DOHH2 (cell line): ENCODE data around the gene SIRT3.
"Not testable (repeated sequence)": the region's sequence is repeated elsewhere in the genome, so short reads cannot be mapped to it uniquely, and the experiment has no call there.

Experiments
- H3F3A ChIP-seq: fragments of 200-600 bp; sonication (generic), shearing (Covaris generic); 2 replicates; pipeline ENCODE4 v1.6.0; 2016; ENCODE audit warnings: antibody characterized with exemption, mild to moderate bottlenecking; ENCODE audit not compliant: control insufficient read depth, insufficient read depth
- H3K27ac ChIP-seq: fragments of 200-600 bp; sonication (generic); 2 replicates; pipeline ENCODE4 v1.5.1; 2014; ENCODE audit warnings: low read depth, mild to moderate bottlenecking, low read length, moderate library complexity
- H3K27me3 ChIP-seq: fragments of 200-600 bp; sonication (generic); 2 replicates; pipeline ENCODE4 v1.6.1; 2014; ENCODE audit warnings: mild to moderate bottlenecking, low read length, mixed read lengths; ENCODE audit not compliant: control insufficient read depth
- H3K36me3 ChIP-seq: fragments of 200-600 bp; sonication (generic); 2 replicates; pipeline ENCODE4 v1.6.1; 2014; ENCODE audit warnings: mild to moderate bottlenecking, low read length, moderate library complexity, mixed read lengths; ENCODE audit not compliant: control insufficient read depth
- H3K4me1 ChIP-seq: fragments of 200-600 bp; sonication (generic); 2 replicates; pipeline ENCODE4 v1.6.1; 2014; ENCODE audit warnings: mild to moderate bottlenecking, low read length, mixed read lengths; ENCODE audit not compliant: control insufficient read depth
- H3K4me2 ChIP-seq: fragments of 200-600 bp; sonication (generic); 2 replicates; pipeline ENCODE4 v1.6.0; 2014; ENCODE audit warnings: mild to moderate bottlenecking, low read length, moderate library complexity
- H3K4me3 ChIP-seq: fragments of 200-600 bp; sonication (generic); 2 replicates; pipeline ENCODE4 v1.5.1; 2014; ENCODE audit warnings: mild to moderate bottlenecking, low read length, mixed read lengths
- H3K79me2 ChIP-seq: fragments of 200-600 bp; sonication (generic); 2 replicates; pipeline ENCODE4 v1.6.1; 2014; ENCODE audit warnings: mild to moderate bottlenecking, low read length, mixed read lengths; ENCODE audit not compliant: control insufficient read depth
- H3K9me2 ChIP-seq: fragments of 200-600 bp; sonication (generic); replicated peaks from 2 replicates; pipeline ENCODE4 v1.6.1; 2014; ENCODE audit warnings: mild to moderate bottlenecking, low read length, mixed read lengths; ENCODE audit not compliant: control insufficient read depth
- H3K9me3 ChIP-seq: fragments of 200-600 bp; sonication (generic); 2 replicates; pipeline ENCODE4 v1.6.1; 2014; ENCODE audit warnings: antibody characterized with exemption, low read length, mixed read lengths; ENCODE audit not compliant: control insufficient read depth, insufficient read depth
- H4K20me1 ChIP-seq: fragments of 200-600 bp; sonication (generic); 2 replicates; pipeline ENCODE4 v1.6.0; 2014; ENCODE audit warnings: low read depth, mild to moderate bottlenecking, antibody characterized with exemption, low read length, moderate library complexity; ENCODE audit not compliant: control insufficient read depth, insufficient read depth
- EZH2phosphoT487 ChIP-seq: fragments of 200-600 bp; sonication (generic); IDR thresholded peaks from 2 replicates; pipeline ENCODE4 v1.6.1; 2017; ENCODE audit warnings: borderline replicate concordance, mild to moderate bottlenecking, antibody characterized with exemption, low read length, moderate library complexity, mixed read lengths
- TF ChIP-seq, protein P1 (sequence below): fragments of 200-600 bp; sonication (generic); IDR thresholded peaks from one replicate; pipeline ENCODE4 v1.5.1; 2014; ENCODE audit warnings: antibody characterized with exemption, mild to moderate bottlenecking, low read depth, low read length; ENCODE audit not compliant: poor library complexity, severe bottlenecking

SIRT3 gene

DNA sequence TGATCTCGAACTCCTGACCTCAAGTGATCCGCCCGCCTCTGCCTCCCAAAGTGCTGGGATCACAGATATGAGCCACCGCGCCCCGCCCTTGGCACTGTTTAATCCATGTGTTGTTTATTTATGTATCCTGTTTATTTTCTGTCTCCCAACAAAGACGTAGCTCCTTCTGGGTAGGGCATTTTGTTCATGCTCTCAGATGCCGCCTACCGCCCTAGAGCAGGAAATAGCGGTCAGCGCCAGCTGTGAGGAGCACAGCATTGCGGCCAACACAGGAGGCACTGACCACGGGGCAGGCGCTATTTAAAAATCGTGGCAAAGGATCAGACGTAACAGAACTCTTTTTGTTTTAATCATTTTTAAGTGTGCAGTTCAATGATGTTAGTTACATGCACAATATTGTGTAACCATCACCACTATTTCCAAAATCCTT, 32.6 kb upstream of the SIRT3 start:
- H3K79me2 ChIP-seq, H3K36me3 ChIP-seq, H3K9me2 ChIP-seq, H3K9me3 ChIP-seq, H4K20me1 ChIP-seq, H3K27me3 ChIP-seq: not testable (repeated sequence)
- TF ChIP-seq, protein P1, sequence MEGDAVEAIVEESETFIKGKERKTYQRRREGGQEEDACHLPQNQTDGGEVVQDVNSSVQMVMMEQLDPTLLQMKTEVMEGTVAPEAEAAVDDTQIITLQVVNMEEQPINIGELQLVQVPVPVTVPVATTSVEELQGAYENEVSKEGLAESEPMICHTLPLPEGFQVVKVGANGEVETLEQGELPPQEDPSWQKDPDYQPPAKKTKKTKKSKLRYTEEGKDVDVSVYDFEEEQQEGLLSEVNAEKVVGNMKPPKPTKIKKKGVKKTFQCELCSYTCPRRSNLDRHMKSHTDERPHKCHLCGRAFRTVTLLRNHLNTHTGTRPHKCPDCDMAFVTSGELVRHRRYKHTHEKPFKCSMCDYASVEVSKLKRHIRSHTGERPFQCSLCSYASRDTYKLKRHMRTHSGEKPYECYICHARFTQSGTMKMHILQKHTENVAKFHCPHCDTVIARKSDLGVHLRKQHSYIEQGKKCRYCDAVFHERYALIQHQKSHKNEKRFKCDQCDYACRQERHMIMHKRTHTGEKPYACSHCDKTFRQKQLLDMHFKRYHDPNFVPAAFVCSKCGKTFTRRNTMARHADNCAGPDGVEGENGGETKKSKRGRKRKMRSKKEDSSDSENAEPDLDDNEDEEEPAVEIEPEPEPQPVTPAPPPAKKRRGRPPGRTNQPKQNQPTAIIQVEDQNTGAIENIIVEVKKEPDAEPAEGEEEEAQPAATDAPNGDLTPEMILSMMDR: peak; percentile 36
- Histone ChIP-seq H3K27ac (peak overlapping the region; percentile 92), H3K4me2 (peak overlapping the region; percentile 90), H3K4me1 (peaks cover 37% of the 10 kb centered on the region), H3K4me3 (peak overlapping the region; percentile 77), H3F3A (peaks cover 44% of the 10 kb centered on the region)

- Histone ChIP-seq H3K9me2 (no peaks in the 10 kb centered on the region), H3F3A (peaks cover 42% of the 10 kb centered on the region), H3K4me2 (peak overlapping the region; percentile 90), H3K79me2 (peaks cover 9% of the 10 kb centered on the region), H3K27ac (peak overlapping the region; percentile 92), H3K36me3 (0 out of 2 replicates have a peak, but pooled peaks cover 3% of the 10 kb centered on the region), H3K27me3 (no peaks in the 10 kb centered on the region), H3K4me1 (peaks cover 38% of the 10 kb centered on the region), H3K4me3 (peak overlapping the region; percentile 77), H3K9me3 (0 out of 2 replicates have a peak, but pooled peaks cover 4% of the 10 kb centered on the region), H4K20me1 (no peaks in the 10 kb centered on the region)
- no peak for TF ChIP-seq EZH2phosphoT487
- TF ChIP-seq, protein P1: no peak
These were observed 31.4 kb upstream of the SIRT3 start for GRCh38 chr11:267491-267994.

GRCh38 chr11:266676-267439, 30.7 kb upstream of the SIRT3 start:
- peak overlapping the region; percentile 39; the same call in 1 of the 2 replicates for H3K4me2 ChIP-seq
- H3K27me3 ChIP-seq: no peaks in the 10 kb centered on the region
- peaks cover 9% of the 10 kb centered on the region for H3K79me2 ChIP-seq
- peaks cover 44% of the 10 kb centered on the region for H3K4me1 ChIP-seq
- H3F3A ChIP-seq: peaks cover 42% of the 10 kb centered on the region
- 0 out of 2 replicates have a peak overlapping the region, but pooled peaks have one; percentile 35 for H3K4me3 ChIP-seq
- H3K9me3 ChIP-seq: 0 out of 2 replicates have a peak, but pooled peaks cover 4% of the 10 kb centered on the region
- no peaks in the 10 kb centered on the region for H4K20me1 ChIP-seq
- H3K27ac ChIP-seq: no peak overlapping the region
- no peak for TF ChIP-seq EZH2phosphoT487
- TF ChIP-seq, protein P1: no peak
- 0 out of 2 replicates have a peak, but pooled peaks cover 3% of the 10 kb centered on the region for H3K36me3 ChIP-seq
- H3K9me2 ChIP-seq: no peaks in the 10 kb centered on the region
